HUES48 (cell line): ENCODE results near the gene CD22.
"Not testable (repeated sequence)": the region's sequence is repeated elsewhere in the genome, so short reads cannot be mapped to it uniquely, and the experiment has no call there.

ENCODE experiments used
- H3K27ac ChIP-seq: one replicate; pipeline ENCODE4 v1.7.0; 2013; ENCODE audit warnings: low read depth, low read length, inconsistent platforms
- H3K27me3 ChIP-seq: 2 replicates; pipeline ENCODE4 v1.6.1; 2013; ENCODE audit warnings: mild to moderate bottlenecking, low read length; ENCODE audit not compliant: control insufficient read depth, insufficient read depth
- H3K36me3 ChIP-seq: 2 replicates; pipeline ENCODE4 v1.6.1; 2013; ENCODE audit warnings: low read length; ENCODE audit not compliant: control insufficient read depth, insufficient read depth
- H3K4me1 ChIP-seq: 2 replicates; pipeline ENCODE4 v1.6.1; 2013; ENCODE audit warnings: mild to moderate bottlenecking, low read length; ENCODE audit not compliant: control insufficient read depth, insufficient read depth
- H3K4me3 ChIP-seq: 2 replicates; pipeline ENCODE4 v1.5.1; 2013; ENCODE audit warnings: mild to moderate bottlenecking, low read depth, low read length
- H3K9ac ChIP-seq: 2 replicates; pipeline ENCODE4 v1.6.1; 2013; ENCODE audit warnings: mild to moderate bottlenecking, low read depth, low read length, moderate library complexity
- H3K9me3 ChIP-seq: 2 replicates; pipeline ENCODE4 v1.6.1; 2013; ENCODE audit warnings: low read length; ENCODE audit not compliant: control insufficient read depth, insufficient read depth

The CD22 gene

DNA sequence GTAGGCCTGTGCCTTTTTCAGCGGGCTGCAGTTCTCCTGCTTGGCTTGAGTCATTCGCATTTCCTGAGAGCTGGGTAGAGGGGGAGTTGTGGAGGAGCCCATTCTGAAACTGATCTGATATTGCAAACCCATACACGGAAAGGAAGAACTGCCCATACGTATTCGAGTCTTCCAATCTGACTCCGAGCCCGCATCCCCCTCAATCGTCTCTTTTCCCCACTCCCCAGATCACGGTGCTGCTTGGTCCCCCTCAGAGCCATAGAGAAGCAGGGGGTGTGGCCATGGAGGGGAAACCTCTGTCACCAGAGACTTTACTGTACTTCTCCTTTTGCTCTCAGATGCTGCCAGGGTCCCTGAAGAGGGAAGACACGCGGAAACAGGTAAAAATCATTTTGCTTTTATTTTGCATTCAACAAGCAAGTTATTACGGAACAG, at the start of gene CD22:
TSS of gene CD22 (plus strand) at position 337 of the 435 bp plus-strand sequence. CDS start 2,854 bp downstream, outside the sequence.
- Histone ChIP-seq H3K4me1 (no peaks in the 10 kb centered on the region), H3K9me3 (no peaks in the 10 kb centered on the region), H3K27me3 (no peaks in the 10 kb centered on the region), H3K36me3 (no peaks in the 10 kb centered on the region), H3K4me3 (no peak within 1 kb of the TSS), H3K9ac (no peak within 1 kb of the TSS), H3K27ac (no peak within 1 kb of the TSS)

DNA sequence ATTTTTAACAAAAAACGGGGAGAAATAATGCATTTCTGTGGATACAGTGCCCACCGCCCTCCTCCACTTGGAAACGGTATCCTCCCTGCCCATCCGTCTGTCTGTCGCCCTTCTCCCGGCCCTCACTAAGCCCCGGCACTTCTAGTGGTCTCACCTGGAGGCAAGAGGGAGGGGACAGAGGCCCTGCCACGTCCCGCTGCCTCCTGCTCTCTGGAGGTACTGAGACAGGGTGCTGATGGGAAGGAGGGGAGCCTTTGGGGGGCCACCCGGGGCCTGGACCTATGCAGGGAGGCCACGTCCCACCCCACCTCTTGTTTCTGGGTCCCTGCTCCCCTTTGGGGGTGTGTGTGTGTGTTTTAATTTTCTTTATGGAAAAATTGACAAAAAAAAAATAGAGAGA, 49.6 kb upstream of the CD22 start:
- Histone ChIP-seq H3K27me3 (no peaks in the 10 kb centered on the region), H3K4me3 (no peak overlapping the region), H3K27ac (no peak overlapping the region), H3K36me3 (peaks cover 32% of the 10 kb centered on the region), H3K9me3 (no peaks in the 10 kb centered on the region), H3K4me1 (no peaks in the 10 kb centered on the region), H3K9ac (no peak overlapping the region)

DNA sequence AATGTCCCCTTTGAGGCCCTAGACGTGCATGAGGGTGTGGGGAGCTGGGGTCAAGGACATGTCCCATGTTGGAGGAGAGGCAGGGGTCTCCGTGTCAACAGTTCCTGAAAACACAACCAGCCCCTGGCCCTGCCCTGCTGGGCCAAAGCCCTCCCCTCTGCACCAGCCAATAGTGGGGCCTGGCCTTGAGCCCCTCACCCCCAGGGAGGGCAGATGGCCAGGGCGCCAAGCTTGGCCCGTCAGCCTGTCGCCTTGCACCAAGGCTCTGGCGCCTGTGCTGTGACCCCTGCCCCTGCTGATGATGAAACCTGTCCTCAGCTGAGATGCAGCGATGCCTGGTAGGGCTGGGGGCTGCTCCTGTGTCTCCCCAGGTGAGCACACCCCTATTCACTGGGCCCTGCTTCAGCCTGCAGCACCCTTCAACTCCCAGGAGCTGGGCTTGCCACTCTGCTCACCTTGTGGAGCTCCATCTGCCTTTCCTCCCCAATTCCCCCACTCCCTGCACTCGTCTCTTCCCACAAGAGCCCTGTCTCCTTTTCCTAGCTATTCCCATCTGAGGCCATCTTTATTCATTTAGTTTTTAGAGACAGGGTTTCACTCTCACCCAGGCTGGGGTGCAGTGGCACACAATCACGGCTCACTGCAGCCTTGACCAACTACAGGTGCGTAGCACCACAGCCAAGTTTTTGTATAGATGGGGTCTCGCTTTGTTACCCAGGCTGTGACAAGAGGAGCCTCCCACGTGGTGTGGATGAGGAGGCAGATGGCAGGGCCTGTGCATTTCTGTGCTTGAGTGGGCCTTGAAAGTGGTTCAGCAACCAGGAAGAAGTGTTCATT, 48.8 kb upstream of the CD22 start:
- Histone ChIP-seq H3K27me3 (no peaks in the 10 kb centered on the region), H3K9me3 (no peaks in the 10 kb centered on the region), H3K9ac (no peak overlapping the region), H3K27ac (no peak overlapping the region), H3K4me3 (no peak overlapping the region), H3K4me1 (peaks cover 6% of the 10 kb centered on the region; the same call in 1 of the 2 replicates), H3K36me3 (peaks cover 28% of the 10 kb centered on the region)

DNA sequence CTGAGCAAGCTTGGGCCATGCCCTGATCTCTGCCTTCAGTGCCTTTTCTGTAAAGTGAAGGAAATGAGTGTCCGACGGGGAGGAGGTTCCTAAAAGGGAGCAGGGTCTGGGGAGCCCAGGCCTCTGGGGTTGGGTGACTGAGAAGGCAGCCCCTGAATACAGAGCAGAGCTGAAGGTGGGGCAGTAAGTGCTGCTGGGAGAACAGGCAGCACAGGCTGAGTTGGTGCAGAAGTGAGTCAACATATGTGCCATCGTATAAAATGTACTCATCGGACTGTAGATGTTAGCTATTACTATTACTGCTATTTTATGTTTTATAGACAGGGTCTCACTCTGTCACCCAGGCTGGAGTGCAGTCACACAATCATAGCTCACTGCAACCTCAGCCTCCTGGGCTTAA, 47.7 kb upstream of the CD22 start:
- H3K9ac ChIP-seq = no peak overlapping the region
- H3K4me1 ChIP-seq = peaks cover 7% of the 10 kb centered on the region; the same call in 1 of the 2 replicates
- H3K36me3 ChIP-seq = peaks cover 17% of the 10 kb centered on the region
- H3K27me3 ChIP-seq = no peaks in the 10 kb centered on the region
- H3K4me3 ChIP-seq = no peak overlapping the region
- no peaks in the 10 kb centered on the region for H3K9me3 ChIP-seq
- H3K27ac ChIP-seq = no peak overlapping the region

DNA sequence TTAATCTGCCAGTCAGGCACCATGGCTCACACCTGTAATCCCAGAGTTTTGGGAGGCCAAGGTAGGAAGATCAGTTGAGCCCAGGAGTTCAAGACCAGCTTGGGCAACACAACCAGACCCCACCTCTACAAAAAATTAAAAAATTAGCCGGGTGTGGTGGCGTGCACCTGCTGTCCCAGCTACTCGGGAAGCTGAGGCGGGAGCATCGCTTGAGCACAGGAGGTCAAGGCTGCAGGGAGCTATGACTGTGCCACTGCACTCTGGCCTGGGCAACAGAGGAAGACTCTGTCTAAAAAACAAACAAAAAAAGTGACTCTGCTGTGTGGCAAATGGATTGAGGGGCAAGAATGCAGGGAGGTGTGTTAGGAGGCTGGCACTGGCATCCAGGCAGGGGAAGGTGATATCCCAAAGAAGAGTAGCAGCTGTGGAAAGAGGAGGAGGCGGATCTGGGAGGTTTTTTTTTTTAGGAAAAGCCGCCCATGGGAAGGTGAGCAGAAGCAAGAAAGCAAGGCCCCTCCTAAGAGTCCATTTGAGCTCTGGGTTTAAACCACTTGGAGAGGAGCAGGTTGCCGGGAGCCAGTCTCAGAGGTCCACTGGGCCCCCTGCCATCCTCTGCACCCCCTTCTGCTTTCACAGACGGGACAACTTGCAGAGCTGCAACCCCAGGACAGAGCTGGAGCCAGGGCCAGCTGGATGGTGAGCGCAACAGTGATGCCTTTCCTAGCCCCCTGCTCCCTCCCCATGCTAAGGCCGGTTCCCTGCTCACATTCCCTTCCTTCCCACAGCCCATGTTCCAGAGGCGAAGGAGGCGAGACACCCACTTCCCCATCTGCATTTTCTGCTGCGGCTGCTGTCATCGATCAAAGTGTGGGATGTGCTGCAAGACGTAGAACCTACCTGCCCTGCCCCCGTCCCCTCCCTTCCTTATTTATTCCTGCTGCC, 44.6 kb upstream of the CD22 start:
- no peaks in the 10 kb centered on the region for H3K9me3 ChIP-seq
- 0 out of 2 replicates have a peak, but pooled peaks cover 1% of the 10 kb centered on the region for H3K36me3 ChIP-seq
- H3K9ac ChIP-seq = no peak overlapping the region
- H3K4me3 ChIP-seq = no peak overlapping the region
- H3K27ac ChIP-seq = no peak overlapping the region
- H3K27me3 ChIP-seq = no peaks in the 10 kb centered on the region
- peaks cover 7% of the 10 kb centered on the region; the same call in 1 of the 2 replicates for H3K4me1 ChIP-seq

DNA sequence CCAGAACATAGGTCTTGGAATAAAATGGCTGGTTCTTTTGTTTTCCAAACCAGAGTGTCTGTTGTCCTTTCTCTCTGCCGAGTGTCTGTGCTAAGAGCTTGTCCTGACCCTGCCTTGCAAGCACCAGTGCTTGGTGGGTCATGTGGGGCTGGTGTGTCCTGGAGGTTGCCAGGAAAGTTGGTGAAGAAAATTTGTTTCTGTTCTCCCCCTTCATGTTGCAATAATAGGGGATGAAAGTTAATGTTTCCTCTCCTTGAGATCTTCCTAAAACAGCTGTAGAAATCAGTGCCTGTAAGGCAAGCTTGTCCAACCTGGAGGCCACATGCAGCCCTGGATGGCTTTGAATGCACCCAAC, 43.9 kb upstream of the CD22 start:
- peaks cover 7% of the 10 kb centered on the region; the same call in 1 of the 2 replicates for H3K4me1 ChIP-seq
- no peak overlapping the region for H3K27ac ChIP-seq
- H3K4me3 ChIP-seq = no peak overlapping the region
- H3K9me3 ChIP-seq = no peaks in the 10 kb centered on the region
- H3K27me3 ChIP-seq = no peaks in the 10 kb centered on the region
- no peak overlapping the region for H3K9ac ChIP-seq
- H3K36me3 ChIP-seq = no peaks in the 10 kb centered on the region

DNA sequence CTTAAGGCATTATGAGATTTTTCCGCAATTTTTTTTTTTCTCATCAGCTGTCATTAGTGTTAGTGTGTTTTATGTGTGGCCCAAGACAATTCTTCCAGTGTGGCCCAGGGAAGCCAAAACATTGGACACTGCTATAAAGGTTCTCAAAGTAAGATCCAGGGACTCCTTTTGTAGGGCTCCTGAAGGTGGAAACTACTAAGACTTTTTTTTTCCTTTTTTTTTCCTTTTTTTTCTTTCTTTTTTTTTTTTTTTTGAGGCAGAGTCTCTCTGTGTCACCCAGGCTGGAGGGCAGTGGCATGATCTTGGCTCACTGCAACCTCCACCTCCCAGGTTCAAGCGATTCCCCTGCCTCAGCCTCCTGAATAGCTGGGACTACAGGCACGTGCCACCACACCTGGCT, 43.5 kb upstream of the CD22 start:
- not testable (repeated sequence) for H3K27ac ChIP-seq, H3K9ac ChIP-seq, H3K36me3 ChIP-seq, H3K4me1 ChIP-seq, H3K4me3 ChIP-seq, H3K27me3 ChIP-seq, H3K9me3 ChIP-seq

DNA sequence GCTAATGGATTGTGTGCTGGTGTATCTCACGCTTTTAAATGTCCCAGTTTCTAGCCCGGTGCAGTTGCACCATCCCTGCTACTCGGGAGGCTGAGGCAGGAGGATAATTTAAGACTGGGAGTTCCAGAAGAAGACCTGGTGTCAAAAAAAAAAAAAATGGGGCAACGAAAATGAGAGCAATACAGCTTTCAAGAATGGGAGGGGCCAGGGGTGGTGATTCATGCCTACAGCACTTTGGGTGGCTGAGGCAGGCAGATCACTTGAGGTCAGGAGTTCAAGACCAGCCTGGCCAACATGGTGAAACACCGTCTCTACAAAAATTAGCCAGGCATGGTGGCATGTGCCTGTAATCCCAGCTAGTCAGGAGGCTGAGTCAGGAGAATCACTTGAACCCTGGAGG, 42.9 kb upstream of the CD22 start:
- H3K27ac ChIP-seq, H3K4me3 ChIP-seq, H3K4me1 ChIP-seq, H3K27me3 ChIP-seq, H3K9ac ChIP-seq, H3K36me3 ChIP-seq, H3K9me3 ChIP-seq: not testable (repeated sequence)

DNA sequence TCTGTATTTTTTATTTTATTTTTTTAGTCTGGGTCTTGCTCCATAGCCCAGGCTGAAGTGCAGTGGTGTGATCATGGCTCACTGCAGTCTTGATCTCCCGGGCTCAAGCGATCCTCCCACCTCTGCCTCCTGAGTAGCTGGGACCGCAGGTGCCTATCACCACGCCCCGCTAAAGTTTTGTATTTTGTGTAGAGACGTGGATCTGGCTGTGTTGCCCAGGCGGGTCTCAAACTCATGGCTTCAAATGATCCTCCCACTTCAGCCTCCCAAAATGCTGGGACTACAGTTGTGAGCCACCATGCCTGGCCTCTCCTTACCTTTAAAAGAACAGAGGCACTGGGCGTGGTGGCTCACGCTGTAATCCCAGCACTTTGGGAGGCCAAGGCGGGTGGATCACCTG, 41.3 kb upstream of the CD22 start:
- H3K4me3 ChIP-seq = no peak overlapping the region
- H3K36me3 ChIP-seq = no peaks in the 10 kb centered on the region
- no peak overlapping the region for H3K9ac ChIP-seq

DNA sequence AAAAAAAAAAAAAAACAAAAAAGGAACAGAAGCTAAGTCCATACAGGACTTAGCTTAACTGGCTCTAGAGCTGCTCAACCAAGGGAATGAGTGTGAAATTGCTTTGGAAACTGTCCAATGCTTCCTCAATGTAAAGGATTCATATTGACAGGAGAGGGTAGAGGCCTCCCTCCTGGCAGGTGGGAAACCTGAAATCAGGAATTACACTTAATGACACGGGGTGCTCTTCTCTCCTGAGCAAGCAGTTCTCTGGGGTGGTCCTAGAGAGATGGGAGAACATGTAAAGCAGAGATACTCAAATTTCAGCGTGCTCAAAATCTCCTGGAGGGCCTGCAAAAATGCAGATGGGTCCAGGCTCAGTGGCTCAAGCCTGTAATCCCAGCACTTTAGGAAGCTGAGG, 40.7 kb upstream of the CD22 start:
- Histone ChIP-seq H3K27me3 (no peaks in the 10 kb centered on the region), H3K4me1 (peaks cover 7% of the 10 kb centered on the region; the same call in 1 of the 2 replicates), H3K27ac (no peak overlapping the region)

More for the DNA sequence above, 41.3 kb upstream of the CD22 start:
- H3K27ac ChIP-seq = no peak overlapping the region
- H3K9me3 ChIP-seq = no peaks in the 10 kb centered on the region
- peaks cover 7% of the 10 kb centered on the region; the same call in 1 of the 2 replicates for H3K4me1 ChIP-seq
- no peaks in the 10 kb centered on the region for H3K27me3 ChIP-seq

DNA sequence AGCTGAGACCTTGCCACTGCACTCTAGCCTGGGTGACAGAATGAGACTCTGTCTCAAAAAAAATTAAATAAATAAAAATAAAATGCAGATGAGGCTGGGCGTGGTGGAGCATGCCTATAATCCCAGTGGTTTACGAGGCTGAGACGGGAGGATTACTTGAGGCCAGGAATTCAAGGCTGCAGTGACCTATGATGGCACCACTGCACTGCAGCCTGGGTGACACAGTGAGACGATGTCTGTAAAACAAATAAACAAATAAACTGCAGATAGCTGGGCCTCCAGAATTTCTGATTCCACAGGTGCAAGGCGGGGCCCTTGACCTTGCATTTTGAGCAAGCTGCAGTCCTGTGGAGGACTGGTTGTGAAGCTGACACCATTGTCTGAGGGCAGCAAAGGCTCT, 40.1 kb upstream of the CD22 start:
- no peaks in the 10 kb centered on the region for H3K36me3 ChIP-seq
- no peak overlapping the region for H3K4me3 ChIP-seq
- peaks cover 7% of the 10 kb centered on the region; the same call in 1 of the 2 replicates for H3K4me1 ChIP-seq
- H3K27me3 ChIP-seq = no peaks in the 10 kb centered on the region
- no peaks in the 10 kb centered on the region for H3K9me3 ChIP-seq
- no peak overlapping the region for H3K9ac ChIP-seq
- H3K27ac ChIP-seq = no peak overlapping the region

More for the DNA sequence above, 40.7 kb upstream of the CD22 start:
- Histone ChIP-seq H3K9me3 (no peaks in the 10 kb centered on the region), H3K4me3 (no peak overlapping the region), H3K36me3 (no peaks in the 10 kb centered on the region), H3K9ac (no peak overlapping the region)
